ENCODE measurements around the gene LCN15. TPM values are rescaled to one million over a fixed set of nuclear protein-coding genes. Genes with fewer than 3 reads are reported as not detected.

The LCN15 gene
- total RNA-seq, 1 experiment from 2014 or later: not detected

DNA sequence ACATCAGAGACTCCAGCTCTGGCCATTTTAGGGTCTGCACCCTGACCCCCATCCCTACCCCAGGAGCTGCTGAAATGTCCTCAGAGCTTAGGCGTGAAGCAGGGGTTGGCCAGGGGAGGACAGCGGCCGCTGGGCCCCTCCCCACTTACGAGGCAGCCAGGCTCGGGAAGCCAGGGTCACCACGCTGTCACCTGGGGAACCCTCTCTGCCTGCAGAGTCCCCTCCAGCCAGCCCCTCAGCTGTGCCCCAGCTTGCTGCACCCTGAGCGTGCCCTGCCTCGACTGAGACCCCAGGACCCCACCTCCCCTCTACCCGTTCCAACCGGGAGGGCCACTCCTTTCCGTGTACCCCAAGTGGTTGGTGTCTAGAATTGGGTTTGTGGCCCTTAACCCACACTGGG lies 24.2 kb downstream of the LCN15 start:
- Histone ChIP-seq H3K27me3 (ENCODE audit: control insufficient read depth, insufficient read depth, low read length) (no peaks in the 10 kb centered on the region), H3K4me3 (ENCODE audit: insufficient read depth, low read depth, low read length) (no peak overlapping the region), H3K36me3 (replicated peaks; ENCODE audit: control insufficient read depth, insufficient read depth, low read length) (no peaks in the 10 kb centered on the region)
- no peak for DNase-seq

- no peak overlapping the region for H3K4me3 ChIP-seq (ENCODE audit: insufficient read depth, low read depth, low read length)
- no peaks in the 10 kb centered on the region for H3K27me3 ChIP-seq (ENCODE audit: control insufficient read depth, insufficient read depth, low read length)
- DNase-seq: no peak
- H3K36me3 ChIP-seq (replicated peaks; ENCODE audit: control insufficient read depth, insufficient read depth, low read length): no peaks in the 10 kb centered on the region
Observed at GRCh38 chr9:136739509-136739908, 24.8 kb downstream of the LCN15 start.

DNA sequence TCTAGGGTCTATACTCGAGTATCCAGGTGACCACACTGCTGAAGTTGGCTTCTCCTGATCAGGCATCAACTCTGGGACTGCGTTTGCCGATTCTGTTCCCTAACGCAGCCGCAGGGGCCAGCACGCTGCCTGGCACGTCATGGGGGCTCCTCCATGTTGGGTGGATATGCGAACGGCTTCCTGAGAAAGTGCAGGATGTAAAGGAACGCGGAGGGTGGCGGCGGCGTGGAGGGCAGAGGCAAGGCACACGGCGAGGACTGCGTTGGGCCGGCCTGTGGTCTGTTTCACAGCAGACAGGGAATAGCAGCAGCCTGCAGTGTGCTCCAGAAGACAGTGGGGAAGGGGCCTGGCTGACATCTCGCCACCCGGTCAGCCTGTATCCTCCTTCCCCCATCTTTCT lies 25.4 kb downstream of the LCN15 start:
- H3K27me3 ChIP-seq (ENCODE audit: control insufficient read depth, insufficient read depth, low read length): no peaks in the 10 kb centered on the region

GRCh38 chr9:136735812-136736480 lies 28.4 kb downstream of the LCN15 start:
- H3K27me3 ChIP-seq (ENCODE audit: control insufficient read depth, insufficient read depth, low read length): no peaks in the 10 kb centered on the region
- no peak overlapping the region for H3K4me3 ChIP-seq (ENCODE audit: insufficient read depth, low read depth, low read length)
- DNase-seq: no peak
- no peaks in the 10 kb centered on the region for H3K36me3 ChIP-seq (replicated peaks; ENCODE audit: control insufficient read depth, insufficient read depth, low read length)

More for the DNA sequence above, 25.4 kb downstream of the LCN15 start:
- H3K36me3 ChIP-seq (replicated peaks; ENCODE audit: control insufficient read depth, insufficient read depth, low read length): no peaks in the 10 kb centered on the region
- no peak for DNase-seq
- H3K4me3 ChIP-seq (ENCODE audit: insufficient read depth, low read depth, low read length): no peak overlapping the region

DNA sequence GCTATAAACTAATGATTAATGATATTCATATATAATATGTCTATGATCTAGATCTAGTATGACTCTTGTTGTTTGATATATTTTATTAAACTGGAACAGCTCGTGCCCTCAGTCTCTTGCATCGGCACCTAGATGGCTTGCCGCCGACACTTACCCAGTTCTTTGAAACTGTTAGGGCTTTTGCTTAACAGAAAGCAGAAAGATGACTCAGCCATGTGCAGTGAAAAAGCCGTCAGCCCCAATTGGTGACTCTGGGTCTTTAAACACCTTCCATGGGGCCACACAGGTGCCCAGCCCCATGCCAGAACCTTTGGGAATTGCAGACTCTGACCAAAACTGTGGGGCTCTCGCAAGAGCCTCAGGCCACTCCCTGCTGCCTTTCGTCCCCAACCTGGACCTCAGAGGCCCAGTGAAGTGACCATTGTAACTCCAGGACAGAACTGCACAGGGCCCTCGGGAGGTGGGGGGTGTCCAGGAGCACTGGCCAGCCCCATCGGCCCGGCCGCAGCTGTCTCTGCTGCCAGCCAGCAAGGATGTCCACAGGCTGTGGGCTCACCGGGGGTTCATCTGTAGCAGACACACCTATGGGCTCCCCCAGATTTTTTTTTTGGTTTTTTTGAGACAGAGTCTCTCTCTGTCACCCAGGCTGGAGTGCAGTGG lies 29.4 kb downstream of the LCN15 start:
- Histone ChIP-seq H3K36me3 (replicated peaks; ENCODE audit: control insufficient read depth, insufficient read depth, low read length) (no peaks in the 10 kb centered on the region), H3K4me3 (ENCODE audit: insufficient read depth, low read depth, low read length) (no peak overlapping the region), H3K27me3 (ENCODE audit: control insufficient read depth, insufficient read depth, low read length) (no peaks in the 10 kb centered on the region)
- no peak for DNase-seq

DNA sequence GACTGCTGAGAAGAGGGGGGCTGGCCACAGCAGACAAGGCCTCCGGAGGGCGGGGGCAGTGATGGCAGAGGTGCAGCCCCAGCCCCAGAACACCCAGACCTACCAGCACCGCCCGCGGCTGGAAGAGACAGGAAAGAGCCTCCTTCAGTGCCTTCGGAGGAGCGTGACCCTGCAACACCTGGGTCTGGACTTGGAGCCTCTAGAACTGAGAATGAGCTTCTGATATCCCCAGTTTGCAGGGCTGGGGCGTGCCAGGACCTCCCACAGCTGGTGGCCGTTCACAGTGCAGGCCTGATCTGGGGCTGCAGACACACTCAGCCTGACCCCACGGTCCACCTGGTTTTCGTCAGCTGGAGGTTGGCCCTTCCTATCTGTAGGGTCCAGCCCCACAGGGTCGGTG lies 30.7 kb downstream of the LCN15 start:
- Histone ChIP-seq H3K27me3 (ENCODE audit: control insufficient read depth, insufficient read depth, low read length) (no peaks in the 10 kb centered on the region; the same call in 1 of the 2 replicates), H3K4me3 (ENCODE audit: insufficient read depth, low read depth, low read length) (no peak overlapping the region), H3K36me3 (replicated peaks; ENCODE audit: control insufficient read depth, insufficient read depth, low read length) (no peaks in the 10 kb centered on the region)
- DNase-seq: no peak

DNA sequence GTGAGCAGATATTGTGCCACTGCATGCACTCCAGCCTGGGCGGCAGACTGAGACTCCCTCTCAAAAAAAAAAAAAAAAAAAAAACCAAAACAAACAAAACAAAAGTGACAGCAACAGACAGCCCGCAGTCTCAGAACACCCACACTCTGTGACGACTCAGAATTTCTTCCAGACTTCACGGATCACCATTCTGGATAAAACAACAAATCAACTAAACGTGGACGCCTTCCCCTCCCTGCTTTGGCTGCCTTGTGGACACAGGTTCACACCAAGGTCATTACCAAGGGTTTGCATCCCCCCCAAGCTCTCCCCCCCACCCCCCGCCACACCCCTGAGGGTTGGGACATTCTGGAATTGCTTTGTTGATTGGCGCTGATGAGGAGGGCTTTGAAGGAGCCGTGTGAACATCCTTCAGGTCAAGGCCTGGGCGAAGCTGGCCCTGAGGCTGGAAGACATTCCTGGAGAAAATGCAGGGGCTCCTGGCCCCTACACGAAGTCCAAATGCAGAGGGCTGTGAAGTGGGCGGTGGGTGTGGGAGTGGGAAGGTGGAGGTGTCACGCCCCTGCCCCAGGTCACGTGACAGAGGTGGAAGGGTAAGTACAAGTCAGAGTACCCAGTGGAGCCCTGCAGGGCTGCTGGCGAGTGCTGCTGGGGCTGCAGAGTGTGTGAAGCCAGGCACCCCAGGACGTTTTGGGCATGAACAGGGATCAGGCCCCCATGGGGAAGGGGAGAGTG lies 31.7 kb downstream of the LCN15 start:
- no peak for DNase-seq
- no peak overlapping the region for H3K4me3 ChIP-seq (ENCODE audit: insufficient read depth, low read depth, low read length)
- no peaks in the 10 kb centered on the region; the same call in 1 of the 2 replicates for H3K27me3 ChIP-seq (ENCODE audit: control insufficient read depth, insufficient read depth, low read length)
- H3K36me3 ChIP-seq (replicated peaks; ENCODE audit: control insufficient read depth, insufficient read depth, low read length): no peaks in the 10 kb centered on the region

GRCh38 chr9:136729926-136730325 lies 34.4 kb downstream of the LCN15 start:
- H3K27me3 ChIP-seq (ENCODE audit: control insufficient read depth, insufficient read depth, low read length): no peaks in the 10 kb centered on the region; the same call in 1 of the 2 replicates
- H3K36me3 ChIP-seq (replicated peaks; ENCODE audit: control insufficient read depth, insufficient read depth, low read length): peaks cover 17% of the 10 kb centered on the region
- H3K4me3 ChIP-seq (ENCODE audit: insufficient read depth, low read depth, low read length): no peak overlapping the region
- DNase-seq: no peak

- H3K36me3 ChIP-seq (replicated peaks; ENCODE audit: control insufficient read depth, insufficient read depth, low read length): peaks cover 20% of the 10 kb centered on the region
- peak overlapping the region; percentile 94 for H3K4me3 ChIP-seq (ENCODE audit: insufficient read depth, low read depth, low read length)
- no peak for DNase-seq
- no peaks in the 10 kb centered on the region; the same call in 1 of the 2 replicates for H3K27me3 ChIP-seq (ENCODE audit: control insufficient read depth, insufficient read depth, low read length)
Observed at GRCh38 chr9:136729144-136729543, 35.2 kb downstream of the LCN15 start.

DNA sequence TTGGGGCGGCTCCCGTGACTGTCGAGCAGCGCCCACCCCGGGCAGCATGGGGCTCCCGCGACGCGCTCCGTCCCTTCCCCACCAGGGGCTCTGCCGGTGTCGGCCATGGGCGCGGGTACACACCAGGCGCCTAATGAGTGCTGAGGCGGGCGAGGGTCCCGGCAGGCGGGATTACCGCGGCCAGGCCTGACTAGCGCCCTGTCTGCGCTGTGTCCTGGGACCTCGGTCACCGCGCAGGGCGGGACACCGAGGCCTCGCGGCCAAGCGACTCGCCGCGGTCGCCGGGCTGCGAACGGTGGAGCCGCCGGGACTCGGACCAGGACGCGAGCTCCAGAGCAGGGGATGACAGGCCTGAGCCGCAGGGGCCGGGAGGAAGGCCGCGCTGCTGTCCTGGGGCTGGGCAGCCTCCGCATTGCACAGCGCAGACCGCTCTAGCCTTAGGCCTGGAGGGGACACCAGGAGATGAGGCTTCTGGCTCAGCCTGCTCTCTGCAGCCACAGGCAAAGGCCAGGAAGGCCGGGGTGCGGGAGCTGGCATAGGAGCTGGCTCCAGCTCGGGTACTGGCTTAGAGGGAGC lies 35.7 kb downstream of the LCN15 start:
- peak overlapping the region; percentile 94 for H3K4me3 ChIP-seq (ENCODE audit: insufficient read depth, low read depth, low read length)
- no peaks in the 10 kb centered on the region; the same call in 1 of the 2 replicates for H3K27me3 ChIP-seq (ENCODE audit: control insufficient read depth, insufficient read depth, low read length)
- DNase-seq: peak; percentile 90

GRCh38 chr9:136728080-136728547 lies 36.2 kb downstream of the LCN15 start:
- no peaks in the 10 kb centered on the region; the same call in 1 of the 2 replicates for H3K27me3 ChIP-seq (ENCODE audit: control insufficient read depth, insufficient read depth, low read length)
- DNase-seq: peak; percentile 98

More for the DNA sequence above, 35.7 kb downstream of the LCN15 start:
- H3K36me3 ChIP-seq (replicated peaks; ENCODE audit: control insufficient read depth, insufficient read depth, low read length): peaks cover 23% of the 10 kb centered on the region

GRCh38 chr9:136726631-136727191 lies 37.6 kb downstream of the LCN15 start:
- Histone ChIP-seq H3K4me3 (ENCODE audit: insufficient read depth, low read depth, low read length) (peak overlapping the region; percentile 6; the same call in 1 of the 2 replicates), H3K36me3 (replicated peaks; ENCODE audit: control insufficient read depth, insufficient read depth, low read length) (peaks cover 24% of the 10 kb centered on the region), H3K27me3 (ENCODE audit: control insufficient read depth, insufficient read depth, low read length) (no peaks in the 10 kb centered on the region; the same call in 1 of the 2 replicates)
- peak; percentile 78 for DNase-seq

More at GRCh38 chr9:136728080-136728547, 36.2 kb downstream of the LCN15 start:
- peaks cover 24% of the 10 kb centered on the region for H3K36me3 ChIP-seq (replicated peaks; ENCODE audit: control insufficient read depth, insufficient read depth, low read length)
- H3K4me3 ChIP-seq (ENCODE audit: insufficient read depth, low read depth, low read length): peak overlapping the region; percentile 94

- no peak overlapping the region for H3K4me3 ChIP-seq (ENCODE audit: insufficient read depth, low read depth, low read length)
- H3K36me3 ChIP-seq (replicated peaks; ENCODE audit: control insufficient read depth, insufficient read depth, low read length): peaks cover 24% of the 10 kb centered on the region
- DNase-seq: no peak
- H3K27me3 ChIP-seq (ENCODE audit: control insufficient read depth, insufficient read depth, low read length): no peaks in the 10 kb centered on the region; the same call in 1 of the 2 replicates
Observed at GRCh38 chr9:136726118-136726517, 38.2 kb downstream of the LCN15 start.

- Histone ChIP-seq H3K27me3 (ENCODE audit: control insufficient read depth, insufficient read depth, low read length) (no peaks in the 10 kb centered on the region; the same call in 1 of the 2 replicates), H3K36me3 (replicated peaks; ENCODE audit: control insufficient read depth, insufficient read depth, low read length) (peaks cover 24% of the 10 kb centered on the region), H3K4me3 (ENCODE audit: insufficient read depth, low read depth, low read length) (no peak overlapping the region)
- no peak for DNase-seq
Observed at GRCh38 chr9:136725612-136726011, 38.7 kb downstream of the LCN15 start.

All from H7 (cell line).